Fibroblast of skin of back (primary cell): Measurements from ENCODE around the gene TMEM9B.
"Not testable (repeated sequence)": the region's sequence is repeated elsewhere in the genome, so short reads cannot be mapped to it uniquely, and the experiment has no call there.

Experiments used
- DNase-seq: peaks from one replicate; pipeline ENCODE4 v3.0.0-alpha.2; 2013

Gene TMEM9B

GRCh38 chr11:8971924-8972316, 7.7 kb upstream of the TMEM9B start:
- no peak for DNase-seq

GRCh38 chr11:8971196-8971923, 7.1 kb upstream of the TMEM9B start:
- DNase-seq = no peak

DNA sequence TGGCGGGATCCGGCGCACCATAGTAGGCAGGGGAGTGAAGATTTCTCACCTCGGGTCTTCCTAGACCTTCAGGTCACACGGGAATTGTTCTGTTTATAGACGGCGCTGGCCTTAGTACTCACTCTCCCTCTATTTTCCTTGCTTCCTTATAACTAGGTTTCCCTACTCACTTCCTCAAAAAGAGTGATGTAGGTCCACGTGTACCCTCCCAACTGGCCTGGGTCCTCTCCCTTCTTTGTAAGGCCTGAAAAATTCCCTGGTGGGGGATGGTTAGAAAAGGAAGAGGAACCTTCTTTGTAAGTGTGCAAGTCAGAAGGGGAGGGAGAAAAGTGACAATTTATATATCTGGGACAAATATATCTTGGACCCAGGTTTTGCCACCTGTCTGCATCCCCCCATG, 2.9 kb upstream of the TMEM9B start:
- no peak for DNase-seq

- no peak for DNase-seq
Measured at GRCh38 chr11:8963569-8964323, 496 bp downstream of the TMEM9B start.

GRCh38 chr11:8962841-8963240, 1.4 kb downstream of the TMEM9B start:
- DNase-seq = no peak

DNA sequence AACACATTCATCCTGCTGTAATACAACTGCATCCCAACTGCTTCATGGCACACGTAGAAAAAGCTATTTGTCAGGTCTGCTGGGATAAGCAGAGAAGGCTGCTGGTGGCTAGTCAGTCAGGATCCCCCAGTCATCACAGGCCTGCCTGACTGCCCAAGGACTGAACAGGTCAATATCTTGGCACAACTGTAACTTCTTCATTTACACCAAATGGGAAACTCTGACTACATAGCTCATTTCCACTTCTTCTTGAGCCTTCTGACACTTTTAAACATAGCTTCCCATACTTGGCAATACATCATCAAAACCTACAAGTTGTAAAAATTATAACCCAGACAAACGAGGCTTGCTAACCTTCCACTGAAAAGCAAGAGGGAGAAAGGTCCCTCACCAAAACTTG, 2.8 kb downstream of the TMEM9B start:
- DNase-seq = no peak

DNA sequence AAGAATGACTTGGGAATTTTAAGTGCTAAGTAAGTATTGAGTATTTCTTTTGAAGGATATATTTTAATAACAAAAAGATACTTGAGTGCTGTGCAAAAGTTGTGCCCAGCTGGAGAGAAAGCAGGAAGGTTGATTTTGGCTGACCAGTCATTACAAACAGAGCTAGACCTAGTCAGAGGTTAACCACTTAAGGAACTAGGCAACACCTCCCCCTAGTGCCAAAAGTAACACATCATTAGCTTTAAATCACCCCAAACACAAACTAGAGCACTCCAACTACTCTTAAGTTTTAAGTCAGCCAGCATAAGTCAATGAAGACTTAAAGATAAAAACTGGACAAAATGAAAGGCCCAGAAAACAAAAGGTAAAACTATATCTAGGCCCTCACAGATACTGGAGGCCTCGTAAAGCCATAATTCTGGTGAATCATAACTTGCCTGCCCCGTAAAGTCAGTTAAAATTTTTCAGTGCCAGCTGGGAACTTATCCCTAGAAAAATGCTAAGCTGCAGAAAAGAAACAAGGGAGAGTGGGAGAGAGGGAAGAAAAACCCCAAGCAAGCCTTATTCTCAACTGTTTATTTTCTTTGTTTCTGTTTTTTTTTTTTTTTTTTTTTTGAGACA, 4.6 kb downstream of the TMEM9B start:
- DNase-seq = peak; percentile 82

DNA sequence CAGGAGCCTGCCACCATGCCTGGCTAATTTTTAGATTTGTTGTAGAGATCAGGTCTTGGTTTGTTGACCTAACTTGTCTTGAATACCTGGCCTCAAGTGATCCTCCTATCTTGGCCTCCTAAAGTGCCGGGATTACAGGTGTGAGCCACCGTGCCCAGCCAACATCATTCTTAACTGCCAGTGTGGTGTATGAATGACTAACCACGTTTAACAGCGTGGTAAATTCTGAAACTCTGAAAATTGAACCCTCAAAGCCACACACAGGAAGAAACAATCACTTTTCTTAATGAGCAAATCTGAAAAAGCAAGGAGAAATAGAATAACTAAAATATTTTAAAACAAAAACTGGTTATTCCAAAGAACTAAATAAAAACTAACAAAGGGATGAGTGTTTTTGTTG, 7.4 kb downstream of the TMEM9B start:
- DNase-seq = no peak

DNA sequence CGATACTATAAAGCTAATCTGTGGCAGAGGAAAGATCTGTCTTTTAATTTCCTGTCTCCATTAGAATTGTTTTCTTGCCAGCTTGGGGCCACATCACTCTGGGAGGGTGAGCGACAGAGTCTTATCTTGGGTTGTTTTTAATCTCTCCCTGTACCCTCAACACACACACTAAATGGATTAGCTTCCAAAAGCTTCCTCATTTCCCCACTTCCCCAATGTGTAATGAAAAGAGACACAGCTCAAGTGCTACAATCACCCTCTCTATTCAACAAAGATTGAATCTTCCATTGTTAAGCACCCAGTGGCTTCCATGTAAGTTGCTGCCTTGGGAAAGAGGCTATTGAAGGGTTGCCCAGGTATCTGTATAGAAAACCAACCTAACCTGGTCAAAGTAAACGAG, 15.4 kb downstream of the TMEM9B start:
- no peak for DNase-seq

GRCh38 chr11:8947230-8947943, 16.9 kb downstream of the TMEM9B start:
- DNase-seq = no peak

DNA sequence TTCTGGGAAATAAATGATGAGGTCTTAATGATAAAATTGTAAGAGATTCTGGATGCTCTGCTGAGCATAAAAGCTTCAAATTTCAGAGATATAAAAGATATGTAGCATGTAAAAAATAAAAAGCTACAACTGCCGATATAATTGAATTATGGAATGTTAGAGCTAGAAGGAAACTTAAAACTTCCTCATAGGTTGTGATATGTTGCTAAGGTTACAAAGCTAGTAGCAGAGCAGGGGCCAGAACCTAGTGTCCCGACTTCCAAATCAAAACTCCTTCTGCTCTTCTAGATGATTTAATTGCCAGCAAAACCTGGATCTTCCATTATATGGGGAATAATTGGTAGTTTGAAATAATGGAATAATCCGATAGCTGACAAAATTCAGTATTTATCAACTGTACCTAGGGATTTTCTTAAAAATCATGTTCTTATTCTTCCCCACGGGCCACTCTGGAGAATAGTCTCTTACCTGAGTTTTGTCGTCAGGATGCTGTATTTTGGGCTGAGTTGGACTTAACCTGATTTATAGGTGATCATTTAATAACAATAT, 21.6 kb downstream of the TMEM9B start, which contains the start of gene ASCL3:
Gene ASCL3 (minus strand): TSS at position 499 of the 549 bp plus-strand sequence. CDS start 4,855 bp downstream, outside the sequence.
- no peak for DNase-seq

GRCh38 chr11:8941341-8942103, 22.7 kb downstream of the TMEM9B start:
- no peak for DNase-seq

GRCh38 chr11:8937659-8938058, 26.6 kb downstream of the TMEM9B start:
- no peak for DNase-seq

- DNase-seq = no peak
Measured at GRCh38 chr11:8937159-8937558, 27.1 kb downstream of the TMEM9B start.

GRCh38 chr11:8935789-8936188, 28.5 kb downstream of the TMEM9B start:
- not testable (repeated sequence) for DNase-seq

GRCh38 chr11:8934742-8935488, 29.3 kb downstream of the TMEM9B start:
- peak; percentile 84 for DNase-seq

DNA sequence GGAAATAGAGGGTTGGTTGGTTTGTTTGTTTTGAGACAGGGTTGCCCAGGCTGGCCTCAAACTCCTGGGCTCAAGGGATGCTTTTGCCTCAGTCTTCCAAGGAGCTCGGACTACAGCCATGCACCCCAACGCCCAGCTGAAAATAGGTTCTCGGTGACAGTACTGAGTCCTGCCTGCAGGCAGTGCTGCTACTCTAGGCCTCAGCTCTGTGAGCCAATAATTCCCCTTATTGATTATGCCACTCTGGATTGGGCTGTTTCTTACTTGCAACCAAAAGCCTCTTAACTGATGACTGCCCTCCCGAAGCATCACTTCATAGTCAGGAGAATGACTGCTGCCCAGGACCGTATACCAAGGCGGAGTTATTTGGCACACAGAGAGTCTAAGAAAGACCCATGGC, 30.3 kb downstream of the TMEM9B start:
- DNase-seq = no peak

- DNase-seq = no peak
Measured at GRCh38 chr11:8932564-8933180, 31.6 kb downstream of the TMEM9B start, which contains the start of gene C11orf16. TSS of gene C11orf16 (minus strand) at chr11:8932947. CDS start at chr11:8932308, 639 bp downstream.

DNA sequence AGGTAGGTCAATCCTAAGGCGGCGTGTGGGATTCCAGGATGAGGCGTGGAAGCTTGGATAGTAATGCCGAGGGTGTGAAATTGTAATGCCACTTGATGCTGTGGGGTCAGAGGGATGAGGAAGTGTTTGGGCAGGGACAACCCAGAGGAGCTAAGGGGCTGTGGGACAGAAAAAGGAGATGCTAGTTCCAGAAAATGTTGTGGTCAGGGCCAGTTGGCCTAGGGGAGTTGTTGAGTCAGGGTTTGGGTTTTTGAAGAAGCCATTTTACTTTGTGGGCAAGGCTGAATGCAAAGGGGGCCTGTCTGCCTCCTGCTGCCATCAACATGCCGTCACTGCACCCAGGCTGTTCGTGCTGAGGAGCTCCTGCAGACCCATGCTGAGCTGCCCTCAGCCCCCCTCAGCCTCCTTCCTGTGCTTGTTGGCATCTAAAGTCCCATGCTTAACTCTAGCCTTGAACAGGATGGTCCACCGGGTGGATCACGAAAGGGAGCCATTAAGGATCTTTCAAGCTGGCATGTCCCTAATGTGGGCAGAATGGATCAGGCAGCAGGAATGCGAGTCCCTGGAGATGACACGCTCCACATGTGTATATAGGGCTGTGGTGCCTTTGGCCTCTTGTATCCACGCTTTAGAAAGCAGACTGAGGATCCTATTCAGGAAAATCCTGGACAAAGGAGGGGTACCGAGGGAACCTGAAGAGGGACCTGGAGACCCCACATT, 33.6 kb downstream of the TMEM9B start:
- peak; percentile 69 for DNase-seq
